Measurements from ENCODE around the gene ARMC7.
"Not testable (repeated sequence)": the region's sequence is repeated elsewhere in the genome, so short reads cannot be mapped to it uniquely, and the experiment has no call there.

Gene ARMC7

GRCh38 chr17:75142236-75142971 is 32.6 kb downstream of the ARMC7 start:
- DNase-seq (ENCODE audit: low read depth, low spot score) = no peak
- H3K4me3 ChIP-seq (ENCODE audit: low read length) = no peak overlapping the region

GRCh38 chr17:75144816-75145512 is 35.2 kb downstream of the ARMC7 start:
- DNase-seq (ENCODE audit: low read depth, low spot score) = no peak

DNA sequence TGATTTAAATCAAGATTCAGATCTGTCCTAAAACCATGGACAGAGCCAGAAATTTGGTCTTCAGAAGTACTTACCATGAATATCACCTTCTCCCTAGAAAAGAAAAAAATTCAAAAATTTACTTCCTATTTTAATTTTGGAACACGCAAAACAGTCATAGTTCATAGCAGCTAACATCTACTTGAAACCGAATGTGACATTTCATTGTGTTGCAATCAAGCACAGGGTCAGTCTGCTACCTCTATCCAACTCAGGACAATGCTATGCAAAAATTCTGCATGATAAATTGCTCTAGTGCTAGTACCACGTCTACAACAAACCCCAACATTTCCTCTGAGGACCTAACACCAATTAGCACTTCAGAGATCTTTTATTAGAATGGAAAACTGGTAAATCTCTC is 36.8 kb downstream of the ARMC7 start:
- DNase-seq (ENCODE audit: low read depth, low spot score) = no peak
- no peak overlapping the region for H3K4me3 ChIP-seq (ENCODE audit: low read length)

More at GRCh38 chr17:75144816-75145512, 35.2 kb downstream of the ARMC7 start:
- no peak overlapping the region for H3K4me3 ChIP-seq (ENCODE audit: low read length)

GRCh38 chr17:75147878-75148546 is 38.2 kb downstream of the ARMC7 start:
- no peak for DNase-seq (ENCODE audit: low read depth, low spot score)
- no peak overlapping the region for H3K4me3 ChIP-seq (ENCODE audit: low read length)

GRCh38 chr17:75151930-75152329 is 42.2 kb downstream of the ARMC7 start:
- no peak for DNase-seq (ENCODE audit: low read depth, low spot score)
- peak overlapping the region; percentile 85; the same call in 1 of the 2 replicates for H3K4me3 ChIP-seq (ENCODE audit: low read length)

- no peak for DNase-seq (ENCODE audit: low read depth, low spot score)
- peak overlapping the region; percentile 85 for H3K4me3 ChIP-seq (ENCODE audit: low read length)
These were observed 42.8 kb downstream of the ARMC7 start for GRCh38 chr17:75152523-75152921.

- H3K4me3 ChIP-seq (ENCODE audit: low read length) = peak overlapping the region; percentile 85
- no peak for DNase-seq (ENCODE audit: low read depth, low spot score)
These were observed 43.4 kb downstream of the ARMC7 start for GRCh38 chr17:75152922-75153779.

DNA sequence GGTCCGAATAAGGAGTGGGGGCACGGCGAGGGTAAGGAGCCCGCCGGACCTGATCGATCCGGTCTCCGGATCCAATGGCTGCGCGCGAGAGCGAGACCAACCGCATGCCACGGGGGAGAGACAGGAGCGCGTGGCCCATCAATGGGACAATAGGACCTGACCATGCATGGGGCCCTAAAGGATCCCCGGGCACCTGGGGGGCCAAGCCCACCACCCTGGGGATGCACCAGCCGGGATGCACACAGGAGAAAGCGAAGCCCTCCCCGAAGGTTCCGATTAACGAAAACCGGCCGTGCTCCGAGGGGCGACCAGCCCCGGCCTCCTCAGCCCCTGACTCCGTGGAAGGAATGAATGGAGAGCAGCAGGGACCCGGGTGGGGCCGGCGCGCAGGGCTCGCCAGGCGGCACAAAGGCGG is 44.0 kb downstream of the ARMC7 start:
- peak overlapping the region; percentile 85 for H3K4me3 ChIP-seq (ENCODE audit: low read length)
- DNase-seq (ENCODE audit: low read depth, low spot score) = no peak

GRCh38 chr17:75154195-75155106 is 44.7 kb downstream of the ARMC7 start, which contains the start of gene JPT1:
Gene JPT1, minus strand, starts transcription at chr17:75154512. Its CDS starts 115 bp downstream, at chr17:75154397.
- peak; percentile 99 for DNase-seq (ENCODE audit: low read depth, low spot score)

DNA sequence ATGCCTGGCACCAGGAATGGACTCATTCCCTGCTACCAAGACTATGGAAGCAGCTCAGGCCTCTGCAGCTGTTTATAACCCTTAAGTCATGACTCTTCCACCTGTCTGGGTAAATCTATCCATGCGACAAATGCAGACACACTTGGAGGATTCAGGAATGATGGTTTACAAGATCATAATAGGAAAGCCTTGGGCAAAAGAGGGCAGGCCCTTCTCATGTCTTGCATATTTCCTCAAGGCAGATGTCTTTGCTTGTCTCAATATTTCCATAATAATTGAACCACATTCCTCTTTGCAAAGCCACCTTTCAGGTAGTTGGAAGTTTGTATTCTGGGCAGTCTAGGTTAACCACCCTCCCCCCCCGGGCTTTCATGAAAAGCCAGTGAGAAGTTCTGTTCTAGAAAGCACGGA is 45.4 kb downstream of the ARMC7 start:
- no peak overlapping the region for H3K4me3 ChIP-seq (ENCODE audit: low read length)
- DNase-seq (ENCODE audit: low read depth, low spot score) = no peak

More at GRCh38 chr17:75154195-75155106, 44.7 kb downstream of the ARMC7 start, which contains the start of gene JPT1:
- peak within 1 kb of the TSS; percentile 85 for H3K4me3 ChIP-seq (ENCODE audit: low read length)

DNA sequence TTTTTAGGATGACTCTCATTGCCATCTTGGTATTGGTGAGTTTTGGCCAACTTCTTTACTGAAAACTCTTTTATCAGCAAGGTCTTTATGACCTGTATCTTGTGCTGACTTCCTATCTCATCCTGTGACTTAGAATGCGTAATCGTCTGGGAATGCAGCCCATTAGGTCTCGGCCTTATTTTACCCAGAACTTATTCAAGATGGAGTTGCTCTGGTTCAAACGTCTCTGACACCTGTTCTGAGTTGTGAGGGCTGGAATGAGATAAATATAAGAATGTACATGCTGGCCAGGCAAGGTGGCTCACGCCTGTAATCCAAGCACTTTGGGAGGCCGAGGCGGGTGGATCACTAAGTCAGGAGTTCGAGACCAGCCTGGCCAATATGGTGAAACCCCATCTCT is 48.7 kb downstream of the ARMC7 start:
- DNase-seq (ENCODE audit: low read depth, low spot score); H3K4me3 ChIP-seq (ENCODE audit: low read length): not testable (repeated sequence)

- no peak for DNase-seq (ENCODE audit: low read depth, low spot score)
- H3K4me3 ChIP-seq (ENCODE audit: low read length) = no peak overlapping the region
These were observed 49.6 kb downstream of the ARMC7 start for GRCh38 chr17:75159196-75160031.

DNA sequence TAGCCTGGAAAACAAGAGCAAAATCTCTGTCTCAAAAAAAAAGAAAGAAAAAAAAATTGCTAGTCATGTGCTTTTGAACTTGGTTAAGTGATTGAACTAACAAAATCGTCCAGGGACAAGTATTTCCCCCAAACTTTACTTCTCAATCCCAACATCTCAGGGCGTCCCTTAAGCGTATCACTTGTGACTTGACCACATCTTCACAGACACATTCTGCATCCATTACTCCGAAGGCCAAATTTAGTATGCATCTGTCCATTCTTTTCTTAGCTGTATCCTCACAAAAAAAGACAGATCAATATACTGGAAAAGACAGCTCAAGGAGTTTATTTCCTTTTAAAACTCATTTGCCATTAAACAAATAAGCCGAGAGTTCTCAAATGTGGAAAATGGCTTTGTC is 50.4 kb downstream of the ARMC7 start:
- DNase-seq (ENCODE audit: low read depth, low spot score) = no peak
- no peak overlapping the region for H3K4me3 ChIP-seq (ENCODE audit: low read length)

GRCh38 chr17:75163074-75163473 is 53.3 kb downstream of the ARMC7 start:
- no peak for DNase-seq (ENCODE audit: low read depth, low spot score)
- no peak overlapping the region for H3K4me3 ChIP-seq (ENCODE audit: low read length)

GRCh38 chr17:75164606-75165005 is 54.8 kb downstream of the ARMC7 start:
- not testable (repeated sequence) for DNase-seq (ENCODE audit: low read depth, low spot score); H3K4me3 ChIP-seq (ENCODE audit: low read length)

- no peak overlapping the region for H3K4me3 ChIP-seq (ENCODE audit: low read length)
- DNase-seq (ENCODE audit: low read depth, low spot score) = no peak
These were observed 59.2 kb downstream of the ARMC7 start for GRCh38 chr17:75168998-75169397.

- H3K4me3 ChIP-seq (ENCODE audit: low read length) = no peak overlapping the region
- DNase-seq (ENCODE audit: low read depth, low spot score) = no peak
These were observed 63.8 kb downstream of the ARMC7 start for GRCh38 chr17:75173526-75173925.
